NCI-H2029 (cell line): ENCODE results near the gene CFAP299.

Experiments
- DNase-seq: peaks from one replicate; lab custom pipeline; 2025; lab: John Stamatoyannopoulos, UW

The CFAP299 gene

GRCh38 chr4:80831383-80832361, 496.1 kb downstream of the CFAP299 start:
- DNase-seq: no peak

- DNase-seq: no peak
Observed at GRCh38 chr4:80839281-80839680, 503.8 kb downstream of the CFAP299 start.

GRCh38 chr4:80839792-80840191, 504.3 kb downstream of the CFAP299 start:
- DNase-seq: no peak

- DNase-seq: no peak
Observed at GRCh38 chr4:80840396-80840795, 504.9 kb downstream of the CFAP299 start.

GRCh38 chr4:80841587-80842281, 506.2 kb downstream of the CFAP299 start:
- DNase-seq: no peak

- DNase-seq: no peak
Observed at GRCh38 chr4:80846210-80846609, 510.7 kb downstream of the CFAP299 start.

GRCh38 chr4:80852061-80852460, 516.5 kb downstream of the CFAP299 start:
- no peak for DNase-seq

GRCh38 chr4:80873571-80873970, 538.0 kb downstream of the CFAP299 start:
- DNase-seq: no peak

GRCh38 chr4:80874979-80875378, 539.4 kb downstream of the CFAP299 start:
- DNase-seq: no peak

GRCh38 chr4:80875642-80876041, 540.1 kb downstream of the CFAP299 start:
- DNase-seq: no peak

GRCh38 chr4:80876810-80877209, 541.3 kb downstream of the CFAP299 start:
- no peak for DNase-seq

GRCh38 chr4:80878218-80878617, 542.7 kb downstream of the CFAP299 start:
- no peak for DNase-seq

- no peak for DNase-seq
Observed at GRCh38 chr4:80897537-80898303, 562.2 kb downstream of the CFAP299 start.

- no peak for DNase-seq
Observed at GRCh38 chr4:80900908-80901307, 565.4 kb downstream of the CFAP299 start.

- no peak for DNase-seq
Observed at GRCh38 chr4:80903020-80903419, 567.5 kb downstream of the CFAP299 start.

- no peak for DNase-seq
Observed at GRCh38 chr4:80909938-80910337, 574.4 kb downstream of the CFAP299 start.

GRCh38 chr4:80911458-80911857, 575.9 kb downstream of the CFAP299 start:
- DNase-seq: no peak

- DNase-seq: no peak
Observed at GRCh38 chr4:80912350-80912749, 576.8 kb downstream of the CFAP299 start.

GRCh38 chr4:80913381-80913780, 577.9 kb downstream of the CFAP299 start:
- no peak for DNase-seq

GRCh38 chr4:80916770-80917169, 581.2 kb downstream of the CFAP299 start:
- no peak for DNase-seq

GRCh38 chr4:80918004-80918403, 582.5 kb downstream of the CFAP299 start:
- no peak for DNase-seq

- DNase-seq: no peak
Observed at GRCh38 chr4:80921441-80921840, 585.9 kb downstream of the CFAP299 start.
